Panc1 (cell line): ENCODE data around the gene IL10. TPM values are rescaled to one million over a fixed set of nuclear protein-coding genes. Genes with fewer than 3 reads are reported as not detected.

Source experiments
- ATAC-seq: fragments of 200-7000 bp; cut with Tn5 transposase; 2 replicates; pipeline ENCODE4 v1.9.1; 2020; ENCODE audit warnings: mild to moderate bottlenecking, moderate library complexity
- BruUV-seq: library from RNA; stranded (reverse); fragments of 400-500 nt; replicated peaks from 2 replicates; lab custom pipeline; 2021; lab: Mats Ljungman, UMichigan
- CTCF ChIA-PET: fragments of 300-600 bp; sonication (Branson Sonifier 250); formaldehyde crosslinking; loops from one replicate; lab custom pipeline; 2022; ENCODE audit warnings: antibody characterized with exemption; lab: Charles Lee
- POLR2A ChIA-PET: fragments of 300-600 bp; sonication (Branson Sonifier 250); formaldehyde crosslinking; loops from one replicate; lab custom pipeline; 2022; ENCODE audit warnings: antibody characterized with exemption; lab: Charles Lee
- DNase-seq: peaks from one replicate; pipeline ENCODE4 v3.0.0-alpha.2; 2010; ENCODE audit warnings: low read depth, low spot score
- H3K27ac ChIP-seq: 2 replicates; pipeline ENCODE4 v1.5.1; 2011; ENCODE audit warnings: mild to moderate bottlenecking, low read length, inconsistent platforms
- H3K27me3 ChIP-seq: fragments of 200-500 bp; sonication (Bioruptor generic); 2 replicates; pipeline ENCODE4 v1.6.0; 2014; ENCODE audit warnings: low read length, inconsistent platforms; ENCODE audit not compliant: control insufficient read depth, insufficient read depth
- H3K36me3 ChIP-seq: fragments of 200-500 bp; sonication (Bioruptor generic); 2 replicates; pipeline ENCODE4 v1.5.1; 2014; ENCODE audit warnings: inconsistent platforms, mild to moderate bottlenecking, low read length, moderate library complexity; ENCODE audit not compliant: control insufficient read depth, insufficient read depth
- H3K4me1 ChIP-seq: 2 replicates; pipeline ENCODE4 v1.5.1; 2011; ENCODE audit warnings: inconsistent platforms, mild to moderate bottlenecking, low read length, moderate library complexity; ENCODE audit not compliant: control insufficient read depth, insufficient read depth
- H3K4me3 ChIP-seq, 2 experiments: 2 replicates each; pipeline ENCODE4 v1.5.1; 2011 to 2012; ENCODE audit warnings: low read depth in 2 of 2, low read length in 2 of 2, mild to moderate bottlenecking in 2 of 2, inconsistent platforms in 1 of 2, moderate library complexity in 1 of 2
- H3K9me3 ChIP-seq: fragments of 200-500 bp; sonication (Bioruptor generic); 2 replicates; pipeline ENCODE4 v1.5.1; 2014; ENCODE audit warnings: low read depth, mild to moderate bottlenecking, inconsistent platforms, low read length, moderate library complexity; ENCODE audit not compliant: control insufficient read depth, insufficient read depth
- CTCF ChIP-seq: fragments of 450-650 bp; IDR thresholded peaks from 2 replicates; pipeline ENCODE4 v1.5.1; 2017; ENCODE audit warnings: mild to moderate bottlenecking
- POLR2AphosphoS5 ChIP-seq: IDR thresholded peaks from 2 replicates; pipeline ENCODE4 v1.6.1; 2012; ENCODE audit warnings: mild to moderate bottlenecking, low read depth, low read length, moderate library complexity
- REST ChIP-seq, 2 experiments: IDR thresholded peaks; 2 replicates each; pipeline ENCODE4 v1.6.1; 2011 to 2012; ENCODE audit warnings: low read depth in 2 of 2, control low read depth in 1 of 2, low read length in 1 of 2, mild to moderate bottlenecking in 1 of 2, moderate library complexity in 1 of 2; ENCODE audit not compliant: insufficient read depth in 1 of 2
- SIN3A ChIP-seq: IDR thresholded peaks from 2 replicates; pipeline ENCODE4 v1.6.1; 2012; ENCODE audit warnings: low read depth, mild to moderate bottlenecking, low read length, moderate library complexity, borderline replicate concordance; ENCODE audit not compliant: insufficient read depth
- TCF7L2 ChIP-seq: IDR thresholded peaks from 2 replicates; pipeline ENCODE4 v1.6.1; 2011; ENCODE audit warnings: mild to moderate bottlenecking, low read depth, low read length, inconsistent platforms
- in situ Hi-C: cut with HindIII; loops from 2 replicates; pipeline ENCODE4 v1.10.0; 2016; ENCODE audit warnings: low sequenced_read_pairs, low pct_unique_long_range_greater_than_20kb
- intact Hi-C: fragments of 100-400 bp; cut with micrococcal nuclease; formaldehyde crosslinking; loops from one replicate; pipeline ENCODE4 v1.10.0; 2022; ENCODE audit not compliant: unreplicated experiment
- total RNA-seq: library from RNA; stranded (reverse); gene quantifications from one replicate; pipeline ENCODE4 v1.2.1, GENCODE V29; 2021; ENCODE audit not compliant: unreplicated experiment

IL10 gene
- total RNA-seq, 1 experiment from 2014 or later, result not detected

- H3K27me3 ChIP-seq, result peaks cover 27% of the 10 kb centered on the region
- no peak overlapping the region for H3K4me3 ChIP-seq
- no peaks in the 10 kb centered on the region for H3K4me1 ChIP-seq
- ATAC-seq, result no peak
- H3K27ac ChIP-seq, result no peak overlapping the region
- no peaks in the 10 kb centered on the region for H3K36me3 ChIP-seq
- no TSS peak for BruUV-seq
- TF ChIP-seq SIN3A, result no peak
- no peak for TF ChIP-seq REST (IDR thresholded peaks at IDR 0.05; ENCODE audit: insufficient read depth in 1 of 2, low read depth in 2 of 2, low read length in 1 of 2)
- TF ChIP-seq CTCF, result no peak
- no peak for TF ChIP-seq POLR2AphosphoS5
- TF ChIP-seq TCF7L2, result no peak
- DNase-seq, result no peak
- intact Hi-C loops (no loop called here), in situ Hi-C loops (no loop called here)
- POLR2A ChIA-PET, result no interaction called here
- H3K9me3 ChIP-seq, result no peaks in the 10 kb centered on the region
- CTCF ChIA-PET, result no interaction called here
Measured at GRCh38 chr1:206774093-206774492, 1.8 kb upstream of the IL10 start.

GRCh38 chr1:206771338-206771692 lies 979 bp downstream of the IL10 start:
- TF ChIP-seq SIN3A (no peak), REST (IDR thresholded peaks at IDR 0.05; ENCODE audit: insufficient read depth in 1 of 2, low read depth in 2 of 2, low read length in 1 of 2) (no peak), POLR2AphosphoS5 (no peak), CTCF (no peak), TCF7L2 (no peak)
- Histone ChIP-seq H3K36me3 (no peaks in the 10 kb centered on the region), H3K27me3 (peaks cover 25% of the 10 kb centered on the region), H3K4me3 (no peak overlapping the region), H3K4me1 (no peaks in the 10 kb centered on the region), H3K9me3 (no peaks in the 10 kb centered on the region), H3K27ac (no peak overlapping the region)
- in situ Hi-C loops, result no loop called here
- POLR2A ChIA-PET, result no interaction called here
- intact Hi-C loops, result no loop called here
- no TSS peak for BruUV-seq
- no peak for DNase-seq
- no peak for ATAC-seq
- CTCF ChIA-PET, result interaction anchor here (0.5 to 0.7 kb wide), 2 partner anchors 10 to 56 kb away, joined by 3 to 7 read pairs; no protein-coding TSS in a partner anchor
